ENCODE measurements around the gene PTPRCAP. TPM values are rescaled to one million over a fixed set of nuclear protein-coding genes. Genes with fewer than 3 reads are reported as not detected.

The PTPRCAP gene
- total and polyA plus RNA-seq, 9 of the 15 experiments (the other 6 are each of a cell fraction or from before 2014, with no cell fraction given), result 0.22 to 2.0 (median 1.1) TPM; not detected in 4

GRCh38 chr11:67428052-67429001, 9.2 kb downstream of the PTPRCAP start, which contains the start of gene RPS6KB2 (continued):
- TF ChIP-seq MBD1 (CRISPR knock-in tag; IDR thresholded peaks at IDR 0.05), result no peak
- TF ChIP-seq NFIX (CRISPR knock-in tag; IDR thresholded peaks at IDR 0.05; ENCODE audit: low read depth), result no peak
- TF ChIP-seq NKRF (IDR thresholded peaks at IDR 0.05; ENCODE audit: borderline replicate concordance), result peak; percentile 51; the same call in 1 of the 2 replicates
- no peak for TF ChIP-seq SNIP1 (IDR thresholded peaks at IDR 0.05; ENCODE audit: low read depth)
- no peak for TF ChIP-seq SAFB2 (IDR thresholded peaks at IDR 0.05; ENCODE audit: borderline replicate concordance, low read depth, low read length, severe bottlenecking)
- no peak for TF ChIP-seq RFX5 (IDR thresholded peaks at IDR 0.05; ENCODE audit: low read depth, low read length)
- TF ChIP-seq, protein P1, sequence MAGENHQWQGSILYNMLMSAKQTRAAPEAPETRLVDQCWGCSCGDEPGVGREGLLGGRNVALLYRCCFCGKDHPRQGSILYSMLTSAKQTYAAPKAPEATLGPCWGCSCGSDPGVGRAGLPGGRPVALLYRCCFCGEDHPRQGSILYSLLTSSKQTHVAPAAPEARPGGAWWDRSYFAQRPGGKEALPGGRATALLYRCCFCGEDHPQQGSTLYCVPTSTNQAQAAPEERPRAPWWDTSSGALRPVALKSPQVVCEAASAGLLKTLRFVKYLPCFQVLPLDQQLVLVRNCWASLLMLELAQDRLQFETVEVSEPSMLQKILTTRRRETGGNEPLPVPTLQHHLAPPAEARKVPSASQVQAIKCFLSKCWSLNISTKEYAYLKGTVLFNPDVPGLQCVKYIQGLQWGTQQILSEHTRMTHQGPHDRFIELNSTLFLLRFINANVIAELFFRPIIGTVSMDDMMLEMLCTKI (IDR thresholded peaks at IDR 0.05; ENCODE audit: partially characterized antibody), result no peak
- no peak for TF ChIP-seq TGIF2 (CRISPR knock-in tag; IDR thresholded peaks at IDR 0.05)
- peak; percentile 78; the same call in 1 of the 2 replicates for TF ChIP-seq KDM2B (CRISPR knock-in tag; IDR thresholded peaks at IDR 0.05)
- no peak for TF ChIP-seq BCL6 (CRISPR knock-in tag; IDR thresholded peaks at IDR 0.05)
- no peak for TF ChIP-seq LEF1 (IDR thresholded peaks at IDR 0.05)
- TF ChIP-seq RBM15 (IDR thresholded peaks at IDR 0.05; ENCODE audit: insufficient read depth, low read length), result no peak
- TF ChIP-seq POLR3G (IDR thresholded peaks at IDR 0.05; ENCODE audit: extremely low read depth, insufficient read length, insufficient replicate concordance), result no peak
- TF ChIP-seq HNRNPUL1 (IDR thresholded peaks at IDR 0.05; ENCODE audit: low read length), result no peak
- peak; percentile 79 for TF ChIP-seq MYC (IDR thresholded peaks at IDR 0.05; ENCODE audit: low read depth, low read length)
- TF ChIP-seq MYC (CRISPR knock-in tag; IDR thresholded peaks at IDR 0.05; ENCODE audit: borderline replicate concordance, low read depth), result no peak
- TF ChIP-seq PRPF4 (IDR thresholded peaks at IDR 0.05; ENCODE audit: insufficient read depth, low read depth, low read length, poor library complexity, severe bottlenecking), result no peak
- TF ChIP-seq ZC3H11A (IDR thresholded peaks at IDR 0.05; ENCODE audit: low read depth, low read length), result no peak
